Uterus (tissue), 2 donors: Measurements from ENCODE around the gene PLEKHB2.
"Not testable (repeated sequence)": the region's sequence is repeated elsewhere in the genome, so short reads cannot be mapped to it uniquely, and the experiment has no call there.

Experiments
- CTCF ChIP-seq, 4 experiments: fragments of 200-600 bp in 2 of 4; fragments of 450-650 bp in 2 of 4; sonication (generic) in 2 of 4; IDR thresholded peaks; one replicate each; pipeline ENCODE4 v1.5.1; 2016 to 2019; ENCODE audit warnings: antibody characterized with exemption in 4 of 4, mild to moderate bottlenecking in 2 of 4, moderate library complexity in 1 of 4
- POLR2A ChIP-seq, 2 donors: fragments of 450-650 bp; IDR thresholded peaks; one replicate each; pipeline ENCODE4 v1.6.1; 2016; ENCODE audit warnings: antibody characterized with exemption in 2 of 2, mild to moderate bottlenecking in 1 of 2, moderate library complexity in 1 of 2

GRCh38 chr2:131150109-131150508, 45.0 kb downstream of the PLEKHB2 start:
- TF ChIP-seq POLR2A, CTCF (IDR thresholded peaks at IDR 0.05): not testable (repeated sequence)
